Testis (tissue), 2 donors: ENCODE results near the gene INPP5F.

Source experiments
- POLR2A ChIP-seq: fragments of 450-650 bp; IDR thresholded peaks from one replicate; pipeline ENCODE4 v1.6.1; 2017; ENCODE audit warnings: antibody characterized with exemption, mild to moderate bottlenecking, moderate library complexity
- TF ChIP-seq, protein P1 (sequence below), 3 experiments: fragments of 450-650 bp in 2 of 3; fragments of 200-600 bp in 1 of 3; sonication (generic) in 1 of 3; IDR thresholded peaks; one replicate each; pipeline ENCODE4 v1.5.1; 2016 to 2019; ENCODE audit warnings: antibody characterized with exemption in 3 of 3, mild to moderate bottlenecking in 2 of 3, moderate library complexity in 1 of 3

DNA sequence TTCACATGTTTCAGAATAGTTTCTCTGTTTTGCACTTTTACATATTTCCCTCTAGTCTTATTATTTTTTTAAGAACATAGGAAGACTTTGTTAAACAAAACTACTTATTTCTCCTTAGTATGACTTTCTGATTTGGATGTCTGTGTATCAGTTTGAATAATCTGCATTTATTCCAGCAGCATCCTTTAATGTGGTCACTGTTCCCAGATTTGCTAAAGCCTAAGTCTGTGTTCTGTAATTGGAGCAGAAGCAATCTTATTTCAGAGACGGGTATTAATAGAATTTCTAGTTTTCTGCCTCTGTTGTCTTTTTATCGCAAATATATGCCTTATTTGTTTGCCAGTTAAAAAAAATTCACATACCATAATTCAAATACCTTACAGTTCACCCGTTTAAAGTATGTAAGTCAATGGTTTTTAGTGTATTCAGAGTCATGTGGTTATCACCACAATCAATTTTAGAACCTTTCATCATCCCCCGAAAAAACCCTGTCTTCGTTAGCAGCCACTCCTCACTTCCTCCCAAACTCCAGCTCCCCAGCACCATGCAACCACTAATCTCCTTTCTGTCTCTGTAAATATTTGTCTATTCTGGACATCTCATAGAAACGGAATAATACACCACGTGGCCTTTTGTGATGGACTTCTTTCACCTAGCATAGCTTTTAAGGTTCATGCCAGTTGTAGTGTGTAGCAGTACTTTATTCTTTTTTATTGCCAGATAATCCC lies 58.7 kb downstream of the INPP5F start:
- no peak for TF ChIP-seq POLR2A
- TF ChIP-seq, protein P1, sequence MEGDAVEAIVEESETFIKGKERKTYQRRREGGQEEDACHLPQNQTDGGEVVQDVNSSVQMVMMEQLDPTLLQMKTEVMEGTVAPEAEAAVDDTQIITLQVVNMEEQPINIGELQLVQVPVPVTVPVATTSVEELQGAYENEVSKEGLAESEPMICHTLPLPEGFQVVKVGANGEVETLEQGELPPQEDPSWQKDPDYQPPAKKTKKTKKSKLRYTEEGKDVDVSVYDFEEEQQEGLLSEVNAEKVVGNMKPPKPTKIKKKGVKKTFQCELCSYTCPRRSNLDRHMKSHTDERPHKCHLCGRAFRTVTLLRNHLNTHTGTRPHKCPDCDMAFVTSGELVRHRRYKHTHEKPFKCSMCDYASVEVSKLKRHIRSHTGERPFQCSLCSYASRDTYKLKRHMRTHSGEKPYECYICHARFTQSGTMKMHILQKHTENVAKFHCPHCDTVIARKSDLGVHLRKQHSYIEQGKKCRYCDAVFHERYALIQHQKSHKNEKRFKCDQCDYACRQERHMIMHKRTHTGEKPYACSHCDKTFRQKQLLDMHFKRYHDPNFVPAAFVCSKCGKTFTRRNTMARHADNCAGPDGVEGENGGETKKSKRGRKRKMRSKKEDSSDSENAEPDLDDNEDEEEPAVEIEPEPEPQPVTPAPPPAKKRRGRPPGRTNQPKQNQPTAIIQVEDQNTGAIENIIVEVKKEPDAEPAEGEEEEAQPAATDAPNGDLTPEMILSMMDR (IDR thresholded peaks at IDR 0.05) = no peak
